HepG2 (cell line): Measurements from ENCODE around the gene ADAM22. TPM values are rescaled to one million over a fixed set of nuclear protein-coding genes. Genes with fewer than 3 reads are reported as not detected.

ENCODE experiments used
- ARHGAP35 ChIP-seq: sonication (generic); formaldehyde crosslinking; IDR thresholded peaks from 2 replicates; pipeline ENCODE4 v1.9.0; 2022; ENCODE audit warnings: mild to moderate bottlenecking, inconsistent platforms, moderate library complexity, missing genetic modification reagents, borderline replicate concordance
- CEBPB ChIP-seq: IDR thresholded peaks from 2 replicates; pipeline ENCODE4 v1.6.1; 2011; ENCODE audit warnings: low read depth, low read length, improper control_type of control experiment, borderline replicate concordance
- ERF ChIP-seq: IDR thresholded peaks from 2 replicates; pipeline ENCODE4 v1.6.1; 2018; ENCODE audit warnings: missing biosample characterization, missing genetic modification reagents
- GFI1 ChIP-seq: sonication (generic); formaldehyde crosslinking; IDR thresholded peaks from 2 replicates; pipeline ENCODE4 v1.5.0; 2020; ENCODE audit warnings: missing genetic modification reagents, mild to moderate bottlenecking, borderline replicate concordance
- GTF3A ChIP-seq: sonication (generic); formaldehyde crosslinking; conservative IDR thresholded peaks from 2 replicates; pipeline ENCODE4 v1.4.0; 2020; ENCODE audit warnings: mild to moderate bottlenecking, missing genetic modification reagents
- HDAC1 ChIP-seq: sonication (generic); formaldehyde crosslinking; IDR thresholded peaks from 2 replicates; pipeline ENCODE4 v1.5.1; 2020; ENCODE audit warnings: mild to moderate bottlenecking, missing genetic modification reagents
- MIER3 ChIP-seq: IDR thresholded peaks from 2 replicates; pipeline ENCODE4 v1.6.1; 2016; ENCODE audit warnings: missing compliant biosample characterization, borderline replicate concordance
- MXD3 ChIP-seq: IDR thresholded peaks from 2 replicates; pipeline ENCODE4 v1.6.1; 2016; ENCODE audit warnings: mild to moderate bottlenecking, missing biosample characterization, missing genetic modification reagents
- NCOR1 ChIP-seq: fragments of 200-600 bp; sonication (generic); IDR thresholded peaks from 2 replicates; pipeline ENCODE4 v1.7.0; 2017; ENCODE audit warnings: antibody characterized with exemption, low read length, borderline replicate concordance
- REXO4 ChIP-seq: sonication (generic); formaldehyde crosslinking; IDR thresholded peaks from 2 replicates; pipeline ENCODE4 v1.8.0; 2022; ENCODE audit warnings: missing genetic modification reagents, mild to moderate bottlenecking, borderline replicate concordance
- SKI ChIP-seq: fragments of 450-650 bp; IDR thresholded peaks from one replicate; pipeline ENCODE4 v1.6.1; 2018; ENCODE audit warnings: mild to moderate bottlenecking; ENCODE audit not compliant: partially characterized antibody
- SSRP1 ChIP-seq: IDR thresholded peaks from 2 replicates; pipeline ENCODE4 v1.6.1; 2016; ENCODE audit warnings: control low read depth
- THAP11 ChIP-seq: IDR thresholded peaks from 2 replicates; pipeline ENCODE4 v1.6.1; 2016; ENCODE audit warnings: missing biosample characterization, missing genetic modification reagents
- TIGD3 ChIP-seq: sonication (generic); formaldehyde crosslinking; IDR thresholded peaks from 2 replicates; pipeline ENCODE4 v1.5.1; 2020; ENCODE audit warnings: mild to moderate bottlenecking, missing genetic modification reagents, borderline replicate concordance
- U2AF1 ChIP-seq: fragments of 200-400 bp; formaldehyde crosslinking; optimal IDR thresholded peaks from 2 replicates; pipeline ENCODE3; 2017; ENCODE audit warnings: mild to moderate bottlenecking, low read depth, low read length
- ZBTB49 ChIP-seq: sonication (generic); formaldehyde crosslinking; IDR thresholded peaks from 2 replicates; pipeline ENCODE4 v1.4.0; 2020; ENCODE audit warnings: missing genetic modification reagents, borderline replicate concordance
- ZFP41 ChIP-seq: sonication (generic); formaldehyde crosslinking; IDR thresholded peaks from 2 replicates; pipeline ENCODE4 v1.4.0; 2020; ENCODE audit warnings: mild to moderate bottlenecking, missing genetic modification reagents, borderline replicate concordance
- ZNF382 ChIP-seq: sonication (generic); formaldehyde crosslinking; IDR thresholded peaks from 2 replicates; pipeline ENCODE4 v1.5.0; 2020; ENCODE audit warnings: missing genetic modification reagents, mild to moderate bottlenecking, borderline replicate concordance
- ZNF468 ChIP-seq: sonication (generic); formaldehyde crosslinking; IDR thresholded peaks from 2 replicates; pipeline ENCODE4 v1.8.0; 2022; ENCODE audit warnings: mild to moderate bottlenecking, moderate library complexity, missing genetic modification reagents
- ZNF713 ChIP-seq: sonication (generic); formaldehyde crosslinking; IDR thresholded peaks from 2 replicates; pipeline ENCODE4 v1.4.0; 2020; ENCODE audit warnings: mild to moderate bottlenecking, missing genetic modification reagents
- polyA plus RNA-seq, 8 experiments: library from polyadenylated mRNA; depleted of rRNA in 3 of 8; stranded (reverse) in 7 of 8; unstranded in 1 of 8; fragments of >200 nt; fragmentation: Illumina TruSeq in 4 of 8; extraction: Trizol in 4 of 8; gene quantifications; 2 replicates each; pipeline versions ENCODE4 v1.2.1 to v1.2.3, GENCODE V29; 2011 to 2016; ENCODE audit warnings: low read depth in 4 of 8, missing spikeins in 1 of 8, mixed read lengths in 1 of 8; ENCODE audit not compliant: insufficient read depth in 1 of 8
- total RNA-seq, 5 experiments: library from RNA; depleted of rRNA; stranded (reverse); fragments of >200 nt; fragmentation: Illumina TruSeq; extraction: Trizol; gene quantifications; 2 replicates each; pipeline ENCODE4 v1.2.3, GENCODE V29; 2016; ENCODE audit warnings: low read depth in 1 of 5
- TF ChIP-seq, protein P1 (sequence below): sonication (generic); formaldehyde crosslinking; IDR thresholded peaks from 2 replicates; pipeline ENCODE4 v1.5.1; 2020; ENCODE audit warnings: missing genetic modification reagents, mild to moderate bottlenecking, borderline replicate concordance
- TF ChIP-seq, protein P2 (sequence below): sonication (generic); formaldehyde crosslinking; IDR thresholded peaks from 2 replicates; pipeline ENCODE4 v1.8.0; 2022; ENCODE audit warnings: low read depth, missing genetic modification reagents

ADAM22 gene
- total and polyA plus RNA-seq, 2 of the 13 experiments (the other 11 are each of a cell fraction or from before 2014, with no cell fraction given): 1.9 to 6.7 TPM

DNA sequence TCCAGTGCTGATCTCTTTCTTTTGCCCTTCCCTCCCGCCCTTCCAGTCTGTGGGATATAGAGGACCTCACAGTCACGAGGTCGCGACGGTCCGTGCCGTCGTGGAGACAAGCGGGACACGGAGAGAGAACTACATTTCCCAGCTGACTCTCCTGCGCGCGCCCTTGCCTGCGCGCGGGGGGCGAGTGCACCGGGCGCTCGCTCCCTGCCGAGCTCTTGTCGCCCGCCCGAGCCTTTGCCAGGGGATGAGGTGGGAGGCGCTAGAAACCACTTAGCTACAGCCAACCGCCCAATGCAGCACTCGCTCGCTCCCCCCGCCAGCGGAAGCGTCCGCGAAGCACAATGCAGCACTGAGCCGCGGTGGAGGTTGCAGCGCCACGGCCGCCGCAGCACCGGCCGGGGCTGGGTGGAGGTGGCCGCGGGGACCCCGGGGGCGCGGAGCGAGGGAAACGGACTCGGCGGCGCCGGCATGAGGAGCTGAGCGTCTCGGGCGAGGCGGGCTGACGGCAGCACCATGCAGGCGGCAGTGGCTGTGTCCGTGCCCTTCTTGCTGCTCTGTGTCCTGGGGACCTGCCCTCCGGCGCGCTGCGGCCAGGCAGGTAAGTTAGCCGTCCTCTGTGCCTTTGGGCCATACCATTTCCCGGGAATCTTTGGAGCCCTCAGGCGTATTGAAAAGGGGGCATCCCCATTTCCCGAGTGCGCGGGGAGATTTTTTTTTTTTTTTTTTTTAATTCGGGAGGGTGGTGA is at the start of gene ADAM22 (continued):
- TF ChIP-seq ZBTB49 (CRISPR knock-in tag) (no peak), THAP11 (peak; percentile 97), GTF3A (CRISPR knock-in tag) (no peak), ERF (CRISPR knock-in tag) (peak; percentile 75), CEBPB (no peak), SSRP1 (CRISPR knock-in tag) (no peak), GFI1 (peak; percentile 71; the same call in 1 of the 2 replicates), TIGD3 (CRISPR knock-in tag) (no peak), REXO4 (CRISPR knock-in tag) (no peak), SKI (no peak), ZNF713 (CRISPR knock-in tag) (no peak), MXD3 (CRISPR knock-in tag) (no peak; the same call in 1 of the 2 replicates), ZNF382 (CRISPR knock-in tag) (no peak), ZFP41 (CRISPR knock-in tag) (no peak), ZNF468 (CRISPR knock-in tag) (no peak), ARHGAP35 (no peak; the same call in 1 of the 2 replicates), U2AF1 (peak; percentile 6), MIER3 (CRISPR knock-in tag) (peak; percentile 15; the same call in 1 of the 2 replicates), HDAC1 (CRISPR knock-in tag) (peak; percentile 65), NCOR1 (no peak)
- TF ChIP-seq, protein P1, sequence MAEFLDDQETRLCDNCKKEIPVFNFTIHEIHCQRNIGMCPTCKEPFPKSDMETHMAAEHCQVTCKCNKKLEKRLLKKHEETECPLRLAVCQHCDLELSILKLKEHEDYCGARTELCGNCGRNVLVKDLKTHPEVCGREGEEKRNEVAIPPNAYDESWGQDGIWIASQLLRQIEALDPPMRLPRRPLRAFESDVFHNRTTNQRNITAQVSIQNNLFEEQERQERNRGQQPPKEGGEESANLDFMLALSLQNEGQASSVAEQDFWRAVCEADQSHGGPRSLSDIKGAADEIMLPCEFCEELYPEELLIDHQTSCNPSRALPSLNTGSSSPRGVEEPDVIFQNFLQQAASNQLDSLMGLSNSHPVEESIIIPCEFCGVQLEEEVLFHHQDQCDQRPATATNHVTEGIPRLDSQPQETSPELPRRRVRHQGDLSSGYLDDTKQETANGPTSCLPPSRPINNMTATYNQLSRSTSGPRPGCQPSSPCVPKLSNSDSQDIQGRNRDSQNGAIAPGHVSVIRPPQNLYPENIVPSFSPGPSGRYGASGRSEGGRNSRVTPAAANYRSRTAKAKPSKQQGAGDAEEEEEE (CRISPR knock-in tag): 0 out of 2 replicates have a peak, but pooled peaks have one; percentile 32
- TF ChIP-seq, protein P2, sequence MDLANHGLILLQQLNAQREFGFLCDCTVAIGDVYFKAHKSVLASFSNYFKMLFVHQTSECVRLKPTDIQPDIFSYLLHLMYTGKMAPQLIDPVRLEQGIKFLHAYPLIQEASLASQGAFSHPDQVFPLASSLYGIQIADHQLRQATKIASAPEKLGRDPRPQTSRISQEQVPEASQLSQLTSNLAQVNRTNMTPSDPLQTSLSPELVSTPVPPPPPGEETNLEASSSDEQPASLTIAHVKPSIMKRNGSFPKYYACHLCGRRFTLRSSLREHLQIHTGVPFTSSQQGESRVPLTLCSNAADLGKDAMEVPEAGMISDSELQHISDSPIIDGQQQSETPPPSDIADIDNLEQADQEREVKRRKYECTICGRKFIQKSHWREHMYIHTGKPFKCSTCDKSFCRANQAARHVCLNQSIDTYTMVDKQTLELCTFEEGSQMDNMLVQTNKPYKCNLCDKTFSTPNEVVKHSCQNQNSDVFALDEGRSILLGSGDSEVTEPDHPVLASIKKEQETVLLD (CRISPR knock-in tag): peak; percentile 64; the same call in 1 of the 2 replicates
